RWPE2 (cell line): Measurements from ENCODE around the gene UPF3A.
"Not testable (repeated sequence)": the region's sequence is repeated elsewhere in the genome, so short reads cannot be mapped to it uniquely, and the experiment has no call there.

Experiments
- ATAC-seq: fragments of 200-7000 bp; cut with Tn5 transposase; 3 replicates; pipeline ENCODE4 v1.9.1; 2021; ENCODE audit warnings: low read depth
- DNase-seq: peaks from one replicate; pipeline ENCODE4 v3.0.0-alpha.2; 2020; ENCODE audit warnings: low spot score
- H3K27ac ChIP-seq: fragments of 450-650 bp; 2 replicates; pipeline ENCODE4 v1.5.1; 2017; ENCODE audit warnings: mild to moderate bottlenecking; ENCODE audit not compliant: poor library complexity, severe bottlenecking
- H3K27me3 ChIP-seq: fragments of 250-450 bp; sonication (Bioruptor Pico); 2 replicates; pipeline ENCODE4 v1.5.1; 2021; ENCODE audit warnings: mild to moderate bottlenecking, moderate library complexity; ENCODE audit not compliant: insufficient read depth, poor library complexity, severe bottlenecking
- H3K36me3 ChIP-seq: fragments of 250-450 bp; sonication (Bioruptor Pico); 2 replicates; pipeline ENCODE4 v1.5.1; 2020; ENCODE audit warnings: low read depth, mild to moderate bottlenecking, moderate library complexity
- H3K4me1 ChIP-seq: fragments of 250-450 bp; sonication (Bioruptor Pico); 2 replicates; pipeline ENCODE4 v1.5.1; 2021; ENCODE audit warnings: mild to moderate bottlenecking, moderate library complexity; ENCODE audit not compliant: insufficient read depth, poor library complexity, severe bottlenecking
- H3K4me3 ChIP-seq: fragments of 250-450 bp; sonication (Bioruptor Pico); 2 replicates; pipeline ENCODE4 v1.5.1; 2021; ENCODE audit warnings: mild to moderate bottlenecking, moderate library complexity; ENCODE audit not compliant: severe bottlenecking
- H3K9me3 ChIP-seq: fragments of 250-450 bp; sonication (Bioruptor Pico); 2 replicates; pipeline ENCODE4 v1.5.1; 2021; ENCODE audit warnings: mild to moderate bottlenecking, moderate library complexity; ENCODE audit not compliant: severe bottlenecking
- CTCF ChIP-seq: fragments of 450-650 bp; IDR thresholded peaks from one replicate; pipeline ENCODE4 v1.5.1; 2017; ENCODE audit warnings: mild to moderate bottlenecking, moderate library complexity; ENCODE audit not compliant: poor library complexity, severe bottlenecking

Gene UPF3A

DNA sequence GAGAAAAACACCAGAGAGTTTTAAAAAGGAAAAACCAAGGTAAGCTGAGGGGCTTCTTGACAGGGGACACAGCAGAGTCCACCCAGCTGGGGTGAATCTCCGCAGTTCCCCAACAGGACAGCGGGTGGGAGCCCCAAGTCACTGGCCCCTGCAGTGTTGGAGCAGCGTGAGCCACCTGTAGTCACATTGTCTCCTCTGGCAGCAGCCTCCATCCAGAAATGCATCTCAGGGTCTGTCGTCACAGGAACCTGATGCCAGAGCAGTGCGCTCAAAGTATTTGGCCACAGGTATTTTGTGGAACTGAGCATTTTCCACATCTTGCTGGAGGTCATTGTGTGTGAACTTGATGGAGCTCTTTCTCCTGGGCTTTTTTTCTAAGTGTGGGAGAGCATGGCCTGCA lies 57.6 kb downstream of the UPF3A start:
- H3K27ac ChIP-seq: no peak overlapping the region

GRCh38 chr13:114339857-114340534 lies 58.6 kb downstream of the UPF3A start:
- Histone ChIP-seq H3K4me1 (no peaks in the 10 kb centered on the region), H3K9me3 (no peaks in the 10 kb centered on the region), H3K4me3 (no peak overlapping the region), H3K27me3 (no peaks in the 10 kb centered on the region), H3K27ac (no peak overlapping the region), H3K36me3 (no peaks in the 10 kb centered on the region)
- ATAC-seq (peak; percentile 51), DNase-seq (no peak)
- peak; percentile 76 for TF ChIP-seq CTCF

More for the DNA sequence above, 57.6 kb downstream of the UPF3A start:
- no peaks in the 10 kb centered on the region for H3K4me1 ChIP-seq
- no peak for ATAC-seq
- no peaks in the 10 kb centered on the region for H3K27me3 ChIP-seq
- TF ChIP-seq CTCF: no peak
- H3K36me3 ChIP-seq: no peaks in the 10 kb centered on the region
- no peaks in the 10 kb centered on the region for H3K9me3 ChIP-seq
- H3K4me3 ChIP-seq: no peak overlapping the region
- no peak for DNase-seq

DNA sequence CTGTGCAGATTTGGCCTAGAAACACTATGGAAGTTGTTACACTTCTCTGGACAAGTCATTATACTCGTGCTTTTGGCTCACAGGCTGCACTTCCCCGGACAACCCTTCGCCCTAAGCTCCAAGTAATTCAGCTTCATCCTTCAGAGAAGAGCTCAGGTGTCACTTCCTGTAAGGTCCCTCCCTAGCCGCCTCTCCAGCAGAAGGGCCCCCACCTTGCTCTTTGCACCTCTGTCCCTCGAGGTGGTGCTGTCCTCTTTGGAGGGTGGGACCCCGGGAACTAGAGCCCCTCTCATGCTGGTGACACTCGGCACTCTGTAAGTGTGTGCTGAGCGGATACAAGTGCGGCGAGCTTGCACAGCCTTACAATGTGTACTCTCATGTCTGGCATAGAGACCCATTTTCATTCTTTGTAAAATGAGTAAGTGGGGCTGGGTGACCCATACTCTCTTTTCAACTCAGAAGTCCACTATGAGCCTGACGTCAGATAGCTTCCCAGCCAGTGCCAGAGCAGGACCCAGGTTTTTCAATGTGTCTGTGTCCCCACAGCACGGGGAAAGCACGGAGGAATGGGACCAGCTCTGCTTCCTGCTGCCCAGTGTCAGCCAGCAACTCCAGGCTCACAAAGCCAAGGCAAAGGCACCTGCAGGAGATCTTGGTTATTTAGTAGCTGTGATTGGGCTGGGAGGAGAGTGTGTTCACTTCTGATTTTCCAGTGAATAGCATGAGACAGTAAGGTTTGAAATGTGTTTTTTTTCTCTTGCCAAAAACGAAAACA lies 59.8 kb downstream of the UPF3A start:
- Histone ChIP-seq H3K9me3 (no peaks in the 10 kb centered on the region), H3K36me3 (no peaks in the 10 kb centered on the region), H3K4me3 (no peak overlapping the region), H3K4me1 (no peaks in the 10 kb centered on the region), H3K27ac (no peak overlapping the region), H3K27me3 (no peaks in the 10 kb centered on the region)
- no peak for DNase-seq
- TF ChIP-seq CTCF: no peak
- ATAC-seq: no peak

GRCh38 chr13:114347256-114347655 lies 65.9 kb downstream of the UPF3A start:
- not testable (repeated sequence) for H3K36me3 ChIP-seq, H3K4me1 ChIP-seq, DNase-seq, ATAC-seq, H3K9me3 ChIP-seq, H3K27ac ChIP-seq, H3K4me3 ChIP-seq
- H3K27me3 ChIP-seq: peaks cover 13% of the 10 kb centered on the region

DNA sequence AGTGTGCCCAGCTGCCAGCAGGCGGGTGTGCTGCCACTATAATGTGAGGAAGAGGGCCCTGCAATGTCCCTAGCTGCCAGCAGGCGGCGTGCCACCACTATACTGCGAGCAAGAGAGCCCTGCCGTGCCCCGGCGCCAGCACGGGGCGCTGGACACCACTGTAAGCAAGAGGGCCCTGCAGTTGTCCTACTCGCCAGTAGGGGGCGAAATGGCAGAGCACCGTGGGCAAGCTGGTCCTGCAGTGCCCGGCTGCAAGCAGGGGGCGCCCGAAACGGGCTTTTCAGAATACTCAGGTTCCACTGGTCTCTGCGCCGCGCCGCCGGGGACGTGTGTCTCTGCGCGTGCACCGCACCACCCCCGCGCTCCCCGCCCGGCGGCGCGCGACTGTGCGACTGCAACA lies 71.4 kb downstream of the UPF3A start:
- not testable (repeated sequence) for ATAC-seq, H3K27ac ChIP-seq, DNase-seq, H3K9me3 ChIP-seq, H3K36me3 ChIP-seq, H3K4me1 ChIP-seq, H3K4me3 ChIP-seq
- TF ChIP-seq CTCF: peak; percentile 20
- peaks cover 13% of the 10 kb centered on the region for H3K27me3 ChIP-seq

GRCh38 chr13:114353382-114353781 lies 72.0 kb downstream of the UPF3A start:
- not testable (repeated sequence) for H3K4me1 ChIP-seq, ATAC-seq, DNase-seq, H3K27ac ChIP-seq, H3K9me3 ChIP-seq, H3K4me3 ChIP-seq, H3K36me3 ChIP-seq
- peaks cover 13% of the 10 kb centered on the region for H3K27me3 ChIP-seq
